Glutamatergic neuron (in vitro differentiated cells): ENCODE data around the gene MIEF1. TPM values are rescaled to one million over a fixed set of nuclear protein-coding genes. Genes with fewer than 3 reads are reported as not detected.
A peak's percentile ranks its signal among the peaks of the same experiment; 100 is the strongest.

ENCODE experiments used
- DNase-seq: peaks from one replicate; pipeline ENCODE4 v3.0.0; 2022
- H3K27ac Mint-ChIP-seq: one replicate; pipeline ENCODE4 v1.8.0; 2020; ENCODE audit warnings: mild to moderate bottlenecking, mixed read lengths, inconsistent platforms; ENCODE audit not compliant: unreplicated experiment
- H3K27me3 Mint-ChIP-seq: one replicate; pipeline ENCODE4 v1.8.0; 2020; ENCODE audit warnings: mild to moderate bottlenecking, moderate library complexity, mixed read lengths, inconsistent platforms; ENCODE audit not compliant: unreplicated experiment
- H3K36me3 Mint-ChIP-seq: one replicate; pipeline ENCODE4 v1.8.0; 2020; ENCODE audit warnings: mild to moderate bottlenecking, mixed read lengths, inconsistent platforms; ENCODE audit not compliant: unreplicated experiment
- H3K4me1 Mint-ChIP-seq: one replicate; pipeline ENCODE4 v1.8.0; 2020; ENCODE audit warnings: mild to moderate bottlenecking, low read depth, mixed read lengths, inconsistent platforms; ENCODE audit not compliant: unreplicated experiment
- H3K4me3 Mint-ChIP-seq: one replicate; pipeline ENCODE4 v1.8.0; 2020; ENCODE audit warnings: mild to moderate bottlenecking, mixed read lengths, inconsistent platforms; ENCODE audit not compliant: unreplicated experiment
- H3K9me3 Mint-ChIP-seq: one replicate; pipeline ENCODE4 v1.8.0; 2020; ENCODE audit warnings: mild to moderate bottlenecking, moderate library complexity, mixed read lengths, inconsistent platforms; ENCODE audit not compliant: unreplicated experiment
- total RNA-seq: library from RNA; stranded (reverse); fragmentation: NEBNext Ultra II Directional; extraction: Animal tissue kit (Norgen Biotek cat#: 25700); gene quantifications from one replicate; pipeline ENCODE4 v1.2.1, GENCODE V29; 2021; ENCODE audit not compliant: unreplicated experiment
- TF ChIP-seq, protein P1 (sequence below): fragments of 200-600 bp; sonication (generic); IDR thresholded peaks from one replicate; pipeline ENCODE4 v1.5.0; 2021; ENCODE audit not compliant: partially characterized antibody, unreplicated experiment

Gene MIEF1
- total RNA-seq, 1 donor from 2014 or later, result 40.0 TPM

- H3K27me3 Mint-ChIP-seq, result peaks cover 5% of the 10 kb centered on the region
- H3K4me3 Mint-ChIP-seq, result no peak overlapping the region
- H3K36me3 Mint-ChIP-seq, result no peaks in the 10 kb centered on the region
- peaks cover 26% of the 10 kb centered on the region for H3K4me1 Mint-ChIP-seq
- peaks cover 2% of the 10 kb centered on the region for H3K9me3 Mint-ChIP-seq
- H3K27ac Mint-ChIP-seq, result no peak overlapping the region
- no peak for DNase-seq
- TF ChIP-seq, protein P1, sequence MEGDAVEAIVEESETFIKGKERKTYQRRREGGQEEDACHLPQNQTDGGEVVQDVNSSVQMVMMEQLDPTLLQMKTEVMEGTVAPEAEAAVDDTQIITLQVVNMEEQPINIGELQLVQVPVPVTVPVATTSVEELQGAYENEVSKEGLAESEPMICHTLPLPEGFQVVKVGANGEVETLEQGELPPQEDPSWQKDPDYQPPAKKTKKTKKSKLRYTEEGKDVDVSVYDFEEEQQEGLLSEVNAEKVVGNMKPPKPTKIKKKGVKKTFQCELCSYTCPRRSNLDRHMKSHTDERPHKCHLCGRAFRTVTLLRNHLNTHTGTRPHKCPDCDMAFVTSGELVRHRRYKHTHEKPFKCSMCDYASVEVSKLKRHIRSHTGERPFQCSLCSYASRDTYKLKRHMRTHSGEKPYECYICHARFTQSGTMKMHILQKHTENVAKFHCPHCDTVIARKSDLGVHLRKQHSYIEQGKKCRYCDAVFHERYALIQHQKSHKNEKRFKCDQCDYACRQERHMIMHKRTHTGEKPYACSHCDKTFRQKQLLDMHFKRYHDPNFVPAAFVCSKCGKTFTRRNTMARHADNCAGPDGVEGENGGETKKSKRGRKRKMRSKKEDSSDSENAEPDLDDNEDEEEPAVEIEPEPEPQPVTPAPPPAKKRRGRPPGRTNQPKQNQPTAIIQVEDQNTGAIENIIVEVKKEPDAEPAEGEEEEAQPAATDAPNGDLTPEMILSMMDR, result no peak
Observed at GRCh38 chr22:39477542-39477941, 24.5 kb upstream of the MIEF1 start.

- peaks cover 5% of the 10 kb centered on the region for H3K27me3 Mint-ChIP-seq
- H3K4me1 Mint-ChIP-seq, result peaks cover 19% of the 10 kb centered on the region
- H3K36me3 Mint-ChIP-seq, result no peaks in the 10 kb centered on the region
- H3K27ac Mint-ChIP-seq, result no peak overlapping the region
- no peak for DNase-seq
- TF ChIP-seq, protein P1, result no peak
- H3K4me3 Mint-ChIP-seq, result no peak overlapping the region
- H3K9me3 Mint-ChIP-seq, result peaks cover 2% of the 10 kb centered on the region
Observed at GRCh38 chr22:39478441-39478850, 23.6 kb upstream of the MIEF1 start.

DNA sequence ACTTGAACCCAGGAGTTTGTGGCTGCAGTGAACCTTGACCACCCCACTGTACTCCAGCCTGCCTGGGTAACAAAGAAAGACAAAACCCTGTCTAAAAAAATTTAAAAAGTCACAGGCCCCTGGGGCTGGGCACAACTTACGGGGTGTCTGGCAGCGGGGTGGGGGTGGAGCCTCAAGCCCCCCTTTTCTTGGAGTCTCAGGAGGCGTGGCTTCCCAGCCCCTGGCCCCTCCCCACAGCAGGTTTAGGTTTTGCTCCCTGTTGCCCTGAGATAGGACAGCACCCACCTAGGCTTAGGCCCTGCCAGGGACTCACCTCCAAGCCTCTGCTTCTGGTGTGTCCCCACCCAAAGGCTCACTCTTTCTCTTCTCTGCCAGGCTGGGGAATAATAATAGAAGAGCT is 22.8 kb upstream of the MIEF1 start:
- Mint-ChIP-seq H3K4me1 (peaks cover 19% of the 10 kb centered on the region), H3K4me3 (no peak overlapping the region), H3K9me3 (peaks cover 2% of the 10 kb centered on the region), H3K36me3 (no peaks in the 10 kb centered on the region), H3K27ac (no peak overlapping the region), H3K27me3 (peaks cover 5% of the 10 kb centered on the region)
- DNase-seq, result no peak
- TF ChIP-seq, protein P1, result no peak

- Mint-ChIP-seq H3K4me1 (peaks cover 14% of the 10 kb centered on the region), H3K9me3 (peaks cover 2% of the 10 kb centered on the region), H3K27ac (no peak overlapping the region), H3K36me3 (no peaks in the 10 kb centered on the region), H3K27me3 (peaks cover 5% of the 10 kb centered on the region), H3K4me3 (no peak overlapping the region)
- TF ChIP-seq, protein P1, result no peak
- DNase-seq, result no peak
Observed at GRCh38 chr22:39480557-39480956, 21.5 kb upstream of the MIEF1 start.

GRCh38 chr22:39481054-39481453 is 21.0 kb upstream of the MIEF1 start:
- Mint-ChIP-seq H3K9me3 (peaks cover 2% of the 10 kb centered on the region), H3K4me3 (peak overlapping the region; percentile 17), H3K27me3 (peaks cover 5% of the 10 kb centered on the region), H3K27ac (no peak overlapping the region), H3K36me3 (no peaks in the 10 kb centered on the region), H3K4me1 (peaks cover 10% of the 10 kb centered on the region)
- TF ChIP-seq, protein P1, result no peak
- no peak for DNase-seq
